GM21528 (cell line): ENCODE results near the gene EXOC6B.

ENCODE experiments used
- ATAC-seq: cut with Tn5 transposase; IDR thresholded peaks from one replicate; pipeline ENCODE4 v1.9.1; 2021; ENCODE audit warnings: mild to moderate bottlenecking, moderate library complexity; ENCODE audit not compliant: unreplicated experiment, low FRiP score

EXOC6B gene

GRCh38 chr2:72155151-72155550 is 670.7 kb downstream of the EXOC6B start:
- no peak for ATAC-seq

GRCh38 chr2:72154386-72154975 is 671.4 kb downstream of the EXOC6B start:
- no peak for ATAC-seq

GRCh38 chr2:72153924-72154323 is 671.9 kb downstream of the EXOC6B start:
- no peak for ATAC-seq

GRCh38 chr2:72153026-72153791 is 672.6 kb downstream of the EXOC6B start:
- no peak for ATAC-seq

GRCh38 chr2:72150861-72151356 is 674.9 kb downstream of the EXOC6B start:
- no peak for ATAC-seq

GRCh38 chr2:72150157-72150860 is 675.5 kb downstream of the EXOC6B start:
- no peak for ATAC-seq

GRCh38 chr2:72149556-72150156 is 676.2 kb downstream of the EXOC6B start:
- ATAC-seq, result no peak

GRCh38 chr2:72148837-72149555 is 676.8 kb downstream of the EXOC6B start:
- no peak for ATAC-seq

GRCh38 chr2:72148003-72148836 is 677.6 kb downstream of the EXOC6B start:
- no peak for ATAC-seq

GRCh38 chr2:72147303-72147971 is 678.4 kb downstream of the EXOC6B start, which contains the start of gene CYP26B1:
TSS of gene CYP26B1 (minus strand) at chr2:72147862. CDS start at chr2:72147834, 28 bp downstream.
- ATAC-seq, result no peak

GRCh38 chr2:72146347-72147302 is 679.2 kb downstream of the EXOC6B start:
- ATAC-seq, result no peak

- no peak for ATAC-seq
Observed at GRCh38 chr2:72145658-72146329, 680.0 kb downstream of the EXOC6B start.

GRCh38 chr2:72145289-72145657 is 680.6 kb downstream of the EXOC6B start:
- ATAC-seq, result no peak

- no peak for ATAC-seq
Observed at GRCh38 chr2:72144632-72145288, 681.1 kb downstream of the EXOC6B start.

- no peak for ATAC-seq
Observed at GRCh38 chr2:72144274-72144631, 681.6 kb downstream of the EXOC6B start.

- no peak for ATAC-seq
Observed at GRCh38 chr2:72143441-72144273, 682.2 kb downstream of the EXOC6B start.
